Measurements from ENCODE around the gene SOSTDC1. TPM values are rescaled to one million over a fixed set of nuclear protein-coding genes. Genes with fewer than 3 reads are reported as not detected.
"Not testable (repeated sequence)": the region's sequence is repeated elsewhere in the genome, so short reads cannot be mapped to it uniquely, and the experiment has no call there.

SOSTDC1 gene
- polyA plus RNA-seq (2013, experiment 1 of 2; ENCODE audit: insufficient read length) = 0.06 TPM
- 0.08 TPM for polyA plus RNA-seq (2013, experiment 2 of 2; ENCODE audit: insufficient read length)

- no peak for DNase-seq
Measured at GRCh38 chr7:16465469-16466361, at the start of gene SOSTDC1. Gene SOSTDC1 (minus strand): TSS chr7:16465738. CDS start chr7:16465668, 70 bp downstream.

GRCh38 chr7:16514729-16515128 lies 49.2 kb upstream of the SOSTDC1 start:
- DNase-seq = no peak

GRCh38 chr7:16514271-16514670 lies 48.7 kb upstream of the SOSTDC1 start:
- no peak for DNase-seq

GRCh38 chr7:16512097-16512496 lies 46.6 kb upstream of the SOSTDC1 start:
- DNase-seq = no peak

- DNase-seq = no peak
Measured at GRCh38 chr7:16511314-16511713, 45.8 kb upstream of the SOSTDC1 start.

- DNase-seq = peak; percentile 34
Measured at GRCh38 chr7:16509829-16510228, 44.3 kb upstream of the SOSTDC1 start.

- DNase-seq = not testable (repeated sequence)
Measured at GRCh38 chr7:16506422-16506821, 40.9 kb upstream of the SOSTDC1 start.

- DNase-seq = peak; percentile 90
Measured at GRCh38 chr7:16504019-16504418, 38.5 kb upstream of the SOSTDC1 start.

- DNase-seq = no peak
Measured at GRCh38 chr7:16502303-16502702, 36.8 kb upstream of the SOSTDC1 start.

- DNase-seq = no peak
Measured at GRCh38 chr7:16498122-16498521, 32.6 kb upstream of the SOSTDC1 start.

- no peak for DNase-seq
Measured at GRCh38 chr7:16494955-16495719, 29.6 kb upstream of the SOSTDC1 start.

GRCh38 chr7:16494551-16494950 lies 29.0 kb upstream of the SOSTDC1 start:
- no peak for DNase-seq

GRCh38 chr7:16493266-16493665 lies 27.7 kb upstream of the SOSTDC1 start:
- no peak for DNase-seq

- peak; percentile 59 for DNase-seq
Measured at GRCh38 chr7:16492513-16493062, 27.1 kb upstream of the SOSTDC1 start.

GRCh38 chr7:16491148-16491547 lies 25.6 kb upstream of the SOSTDC1 start:
- no peak for DNase-seq

- peak; percentile 6 for DNase-seq
Measured at GRCh38 chr7:16484453-16485158, 19.1 kb upstream of the SOSTDC1 start.

GRCh38 chr7:16479591-16479990 lies 14.1 kb upstream of the SOSTDC1 start:
- no peak for DNase-seq

- no peak for DNase-seq
Measured at GRCh38 chr7:16479161-16479560, 13.6 kb upstream of the SOSTDC1 start.

GRCh38 chr7:16471933-16472332 lies 6.4 kb upstream of the SOSTDC1 start:
- DNase-seq = no peak

GRCh38 chr7:16463949-16464715 lies 1.4 kb downstream of the SOSTDC1 start:
- DNase-seq = no peak

- DNase-seq = no peak
Measured at GRCh38 chr7:16463520-16463919, 2.0 kb downstream of the SOSTDC1 start.

GRCh38 chr7:16462431-16462889 lies 3.1 kb downstream of the SOSTDC1 start:
- DNase-seq = no peak

All from fibroblast of skin of back (primary cell).